Measurements from ENCODE around the gene PRSS57. TPM values are rescaled to one million over a fixed set of nuclear protein-coding genes. Genes with fewer than 3 reads are reported as not detected.

The PRSS57 gene
- total and polyA plus RNA-seq, 2 of the 4 experiments (the other 2 are of a cell fraction): not detected

DNA sequence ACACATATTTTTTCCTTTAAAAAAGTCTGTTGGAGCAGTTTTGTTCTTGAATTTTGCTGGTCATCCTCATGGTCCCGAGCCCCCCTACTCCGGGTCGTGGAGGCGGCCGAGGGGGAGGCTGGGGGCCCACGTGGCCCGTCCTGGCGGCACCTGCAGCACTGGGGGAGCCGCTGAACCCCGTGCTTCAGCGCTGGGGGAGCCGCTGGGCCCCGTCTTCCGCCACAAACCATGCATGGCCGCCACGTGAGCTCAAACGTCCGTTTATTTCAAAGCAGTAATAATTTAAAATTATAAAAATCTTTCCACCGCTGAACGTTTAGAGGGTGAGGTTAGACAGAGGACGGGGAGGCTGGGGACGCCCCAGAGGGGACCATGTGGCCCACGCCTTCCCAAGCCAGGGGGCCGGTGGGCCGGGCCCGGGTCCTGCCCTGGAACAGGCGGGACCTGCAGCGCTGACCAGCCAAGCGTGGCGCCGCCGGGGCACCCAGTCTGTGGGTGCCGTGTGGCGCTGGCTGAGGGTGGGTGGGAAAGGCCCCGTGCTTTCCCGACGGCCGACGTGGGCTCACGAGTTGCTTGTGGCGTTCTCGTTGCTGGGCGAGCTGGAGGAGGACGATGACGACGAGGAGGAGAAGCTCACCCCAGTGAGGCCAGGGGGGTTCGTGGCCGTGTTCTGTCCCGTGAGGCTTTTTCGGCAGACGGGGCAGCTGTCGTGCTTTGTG is 47.5 kb downstream of the PRSS57 start (continued):
- TF ChIP-seq USF2 (IDR thresholded peaks at IDR 0.05; ENCODE audit: low read depth, low read length) (no peak), BHLHE40 (IDR thresholded peaks at IDR 0.05; ENCODE audit: low read depth, low read length) (no peak)

GRCh38 chr19:646779-647565 is 48.3 kb downstream of the PRSS57 start:
- Histone ChIP-seq H3K27ac (ENCODE audit: insufficient read depth, low read length) (no peak overlapping the region), H3K9me3 (ENCODE audit: control insufficient read depth, insufficient read depth, low read length) (no peaks in the 10 kb centered on the region), H2AFZ (replicated peaks; ENCODE audit: low read length, poor library complexity) (no peak overlapping the region), H2BK15ac (ENCODE audit: low read depth, low read length) (no peak overlapping the region), H4K91ac (ENCODE audit: insufficient read depth, low read depth, low read length) (no peak overlapping the region), H3K9ac (ENCODE audit: low read depth, low read length) (no peak overlapping the region), H3K4me2 (ENCODE audit: low read depth, low read length) (no peak overlapping the region), H3K9me1 (ENCODE audit: insufficient read depth, low read length) (no peaks in the 10 kb centered on the region), H3K18ac (ENCODE audit: low read depth, low read length) (no peak overlapping the region), H2AK9ac (replicated peaks; ENCODE audit: low read depth, low read length, poor library complexity) (peak overlapping the region; percentile 55), H3K4me3 (ENCODE audit: insufficient read depth, low read depth, low read length) (no peak overlapping the region), H4K8ac (ENCODE audit: low read depth in 2 of 2, low read length in 2 of 2) (no peak overlapping the region), H3K36me3 (ENCODE audit: control insufficient read depth, insufficient read depth, low read length) (peaks cover 47% of the 10 kb centered on the region), H3K23ac (ENCODE audit: low read depth, low read length) (no peak overlapping the region), H4K20me1 (ENCODE audit: insufficient read depth, low read length) (peaks cover 5% of the 10 kb centered on the region; the same call in 1 of the 2 replicates), H2BK5ac (ENCODE audit: low read depth, low read length, poor library complexity, severe bottlenecking) (no peak overlapping the region), H3K4ac (ENCODE audit: low read depth, low read length) (no peak overlapping the region), H3K79me1 (ENCODE audit: low read depth in 1 of 2, low read length in 2 of 2) (peaks cover 0 to 9% of the 10 kb centered on the region in 2 experiments; a peak in 1 of 4 replicates), H3K14ac (replicated peaks; ENCODE audit: low read depth, low read length) (no peak overlapping the region), H3K4me1 (ENCODE audit: control insufficient read depth, insufficient read depth, low read length) (no peaks in the 10 kb centered on the region), H2BK120ac (ENCODE audit: low read depth, low read length) (no peak overlapping the region), H3K56ac (ENCODE audit: extremely low read depth, insufficient read depth, low read length) (no peak overlapping the region), H4K5ac (ENCODE audit: low read depth, low read length) (no peak overlapping the region), H3K27me3 (ENCODE audit: control insufficient read depth, insufficient read depth, low read length) (no peaks in the 10 kb centered on the region), H2BK20ac (ENCODE audit: low read depth, low read length) (no peak overlapping the region), H2AK5ac (ENCODE audit: low read depth, low read length) (no peak overlapping the region)
- ATAC-seq (ENCODE audit: low read depth) (no peak), DNase-seq (no peak)
- CTCF ChIA-PET: no interaction called here
- POLR2A ChIA-PET (ENCODE audit: unreplicated experiment): no interaction called here
- no TSS peak for BruUV-seq (replicated peaks)
- dilution Hi-C loops (cut with HindIII; ENCODE audit: low sequenced_read_pairs, unreplicated experiment): no loop called here
- 94% methylated on average over 30 of the region's 48 CpGs; no CpG with 5 or more reads in 1 of the 2 experiments for WGBS, 2 experiments (ENCODE audit: extremely low coverage in 2 of 2, insufficient read length in 1 of 2)
- TF ChIP-seq NFE2L2 (IDR thresholded peaks at IDR 0.05; ENCODE audit: low read depth, low read length): no peak
- no peak for TF ChIP-seq USF2 (IDR thresholded peaks at IDR 0.05; ENCODE audit: low read depth, low read length)
- TF ChIP-seq CEBPB (IDR thresholded peaks at IDR 0.05; ENCODE audit: low read depth, low read length): no peak
- no peak for TF ChIP-seq SMC3 (IDR thresholded peaks at IDR 0.05; ENCODE audit: low read depth, low read length)
- no peak for TF ChIP-seq RFX5 (IDR thresholded peaks at IDR 0.05; ENCODE audit: low read depth, low read length)
- no peak for TF ChIP-seq ELK1 (IDR thresholded peaks at IDR 0.05; ENCODE audit: borderline replicate concordance, low read depth, low read length)
- no peak for TF ChIP-seq MAZ (IDR thresholded peaks at IDR 0.05; ENCODE audit: borderline replicate concordance, low read depth, low read length)
- no peak for TF ChIP-seq MAFK (IDR thresholded peaks at IDR 0.05; ENCODE audit: low read depth, low read length)
- no peak for TF ChIP-seq FOS (IDR thresholded peaks at IDR 0.05; ENCODE audit: low read depth, low read length)
- TF ChIP-seq POLR2A (IDR thresholded peaks at IDR 0.05; ENCODE audit: low read depth, low read length): no peak
- in situ Hi-C loops (cut with MboI; ENCODE audit: low sequenced_read_pairs): no loop called here
- intact Hi-C loops (cut with micrococcal nuclease): no loop called here

Data from IMR-90 (cell line).